Measurements from ENCODE around the gene SPATA32. TPM values are rescaled to one million over a fixed set of nuclear protein-coding genes. Genes with fewer than 3 reads are reported as not detected.

SPATA32 gene
- total RNA-seq, 2 donors from 2014 or later, result 1.4 to 1.7 TPM

- ATAC-seq (replicated peaks in 1 of 2) (no peak), DNase-seq (no peak)
- Mint-ChIP-seq H3K36me3 (ENCODE audit: insufficient read depth in 2 of 2) (peaks cover 21 to 39% of the 10 kb centered on the region in 2 donors), H3K9me3 (no peaks in the 10 kb centered on the region), H3K4me1 (ENCODE audit: low read depth) (peaks cover 100% of the 10 kb centered on the region), H3K27ac (peak overlapping the region; percentile 72), H3K27me3 (ENCODE audit: low read depth) (no peaks in the 10 kb centered on the region), H3K4me3 (no peak overlapping the region)
These were observed 39.8 kb upstream of the SPATA32 start for GRCh38 chr17:45301674-45302073.

GRCh38 chr17:45300060-45300751, 38.3 kb upstream of the SPATA32 start:
- peaks cover 24 to 40% of the 10 kb centered on the region in 2 donors for H3K36me3 Mint-ChIP-seq (ENCODE audit: insufficient read depth in 2 of 2)

DNA sequence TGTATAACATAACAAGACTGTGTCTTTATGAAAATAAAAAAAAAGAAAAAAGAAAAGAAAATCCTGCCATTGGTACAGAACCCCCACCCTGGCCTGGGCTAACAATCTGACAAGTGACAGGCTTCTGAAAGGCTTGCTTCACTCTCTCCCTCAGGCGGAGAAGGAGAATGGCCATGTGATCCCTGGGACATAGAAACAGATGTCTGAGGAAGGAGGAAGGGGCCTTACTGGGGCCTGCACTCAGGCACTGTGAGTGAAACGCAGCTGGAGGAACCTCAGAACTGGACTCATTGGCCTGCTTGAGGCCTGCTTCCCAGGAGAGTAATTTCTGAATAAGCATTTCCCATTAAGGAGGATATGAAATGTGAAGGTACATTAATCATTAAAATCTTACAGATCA, 37.5 kb upstream of the SPATA32 start:
- Mint-ChIP-seq H3K4me1 (ENCODE audit: low read depth) (peaks cover 100% of the 10 kb centered on the region), H3K9me3 (no peaks in the 10 kb centered on the region), H3K27me3 (ENCODE audit: low read depth) (no peaks in the 10 kb centered on the region), H3K27ac (peak overlapping the region; percentile 68), H3K36me3 (ENCODE audit: insufficient read depth in 2 of 2) (peaks cover 18 to 36% of the 10 kb centered on the region in 2 donors), H3K4me3 (peak overlapping the region; percentile 5 to 16)
- DNase-seq (no peak), ATAC-seq (replicated peaks in 1 of 2) (no peak)

More at GRCh38 chr17:45300060-45300751, 38.3 kb upstream of the SPATA32 start:
- no peaks in the 10 kb centered on the region for H3K27me3 Mint-ChIP-seq (ENCODE audit: low read depth)
- no peak for DNase-seq
- H3K4me1 Mint-ChIP-seq (ENCODE audit: low read depth), result peaks cover 100% of the 10 kb centered on the region
- peak in 1 of 2 donors; percentile 27 for ATAC-seq (replicated peaks in 1 of 2)
- peak overlapping the region; percentile 33 for H3K27ac Mint-ChIP-seq
- H3K4me3 Mint-ChIP-seq, result peak overlapping the region; percentile 4 to 15
- no peaks in the 10 kb centered on the region for H3K9me3 Mint-ChIP-seq

- peaks cover 100% of the 10 kb centered on the region for H3K4me1 Mint-ChIP-seq (ENCODE audit: low read depth)
- no peaks in the 10 kb centered on the region for H3K27me3 Mint-ChIP-seq (ENCODE audit: low read depth)
- ATAC-seq (replicated peaks in 1 of 2), result peak; percentile 28 to 51
- peak overlapping the region; percentile 68 for H3K27ac Mint-ChIP-seq
- DNase-seq, result no peak
- peaks cover 18 to 37% of the 10 kb centered on the region in 2 donors for H3K36me3 Mint-ChIP-seq (ENCODE audit: insufficient read depth in 2 of 2)
- peak overlapping the region; percentile 48 to 73 for H3K4me3 Mint-ChIP-seq
- H3K9me3 Mint-ChIP-seq, result no peaks in the 10 kb centered on the region
These were observed 36.8 kb upstream of the SPATA32 start for GRCh38 chr17:45298546-45299285.

- H3K27ac Mint-ChIP-seq, result peak overlapping the region; percentile 68
- no peak for DNase-seq
- H3K9me3 Mint-ChIP-seq, result no peaks in the 10 kb centered on the region
- H3K36me3 Mint-ChIP-seq (ENCODE audit: insufficient read depth in 2 of 2), result peaks cover 13 to 33% of the 10 kb centered on the region in 2 donors
- H3K27me3 Mint-ChIP-seq (ENCODE audit: low read depth), result no peaks in the 10 kb centered on the region
- peaks cover 97% of the 10 kb centered on the region for H3K4me1 Mint-ChIP-seq (ENCODE audit: low read depth)
- H3K4me3 Mint-ChIP-seq, result peak overlapping the region; percentile 47 to 71
- ATAC-seq (replicated peaks in 1 of 2), result no peak
These were observed 34.9 kb upstream of the SPATA32 start for GRCh38 chr17:45296833-45297124.

GRCh38 chr17:45296003-45296832, 34.3 kb upstream of the SPATA32 start:
- no peaks in the 10 kb centered on the region for H3K27me3 Mint-ChIP-seq (ENCODE audit: low read depth)
- peak overlapping the region; percentile 68 for H3K27ac Mint-ChIP-seq
- peaks cover 13 to 32% of the 10 kb centered on the region in 2 donors for H3K36me3 Mint-ChIP-seq (ENCODE audit: insufficient read depth in 2 of 2)
- H3K4me1 Mint-ChIP-seq (ENCODE audit: low read depth), result peaks cover 96% of the 10 kb centered on the region
- no peaks in the 10 kb centered on the region for H3K9me3 Mint-ChIP-seq
- ATAC-seq (replicated peaks in 1 of 2), result no peak
- peak overlapping the region; percentile 47 to 71 for H3K4me3 Mint-ChIP-seq
- DNase-seq, result no peak

DNA sequence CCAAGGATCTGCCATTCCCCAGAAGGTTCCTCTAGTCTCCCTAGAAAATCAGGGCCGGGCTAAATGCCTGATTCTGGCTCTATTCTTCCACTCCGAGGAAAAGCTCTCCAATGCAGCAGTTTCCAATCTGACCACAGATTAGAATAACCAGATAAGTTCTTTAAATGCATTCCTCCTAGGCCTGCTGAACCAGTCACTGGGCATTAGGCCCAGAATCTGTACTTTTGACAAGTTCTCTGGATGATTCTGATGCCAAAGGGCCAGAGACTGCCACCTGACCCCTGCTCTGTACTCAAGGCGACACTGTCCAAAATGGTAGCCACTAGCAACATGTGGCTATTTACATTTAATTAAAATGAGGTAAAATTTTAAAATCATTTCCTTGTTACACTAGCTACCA, 32.6 kb upstream of the SPATA32 start:
- Mint-ChIP-seq H3K27ac (peak overlapping the region; percentile 68), H3K4me3 (no peak overlapping the region), H3K4me1 (ENCODE audit: low read depth) (peaks cover 79% of the 10 kb centered on the region), H3K27me3 (ENCODE audit: low read depth) (no peaks in the 10 kb centered on the region), H3K9me3 (no peaks in the 10 kb centered on the region), H3K36me3 (ENCODE audit: insufficient read depth in 2 of 2) (peaks cover 12 to 38% of the 10 kb centered on the region in 2 donors)
- DNase-seq (no peak), ATAC-seq (replicated peaks in 1 of 2) (no peak)

DNA sequence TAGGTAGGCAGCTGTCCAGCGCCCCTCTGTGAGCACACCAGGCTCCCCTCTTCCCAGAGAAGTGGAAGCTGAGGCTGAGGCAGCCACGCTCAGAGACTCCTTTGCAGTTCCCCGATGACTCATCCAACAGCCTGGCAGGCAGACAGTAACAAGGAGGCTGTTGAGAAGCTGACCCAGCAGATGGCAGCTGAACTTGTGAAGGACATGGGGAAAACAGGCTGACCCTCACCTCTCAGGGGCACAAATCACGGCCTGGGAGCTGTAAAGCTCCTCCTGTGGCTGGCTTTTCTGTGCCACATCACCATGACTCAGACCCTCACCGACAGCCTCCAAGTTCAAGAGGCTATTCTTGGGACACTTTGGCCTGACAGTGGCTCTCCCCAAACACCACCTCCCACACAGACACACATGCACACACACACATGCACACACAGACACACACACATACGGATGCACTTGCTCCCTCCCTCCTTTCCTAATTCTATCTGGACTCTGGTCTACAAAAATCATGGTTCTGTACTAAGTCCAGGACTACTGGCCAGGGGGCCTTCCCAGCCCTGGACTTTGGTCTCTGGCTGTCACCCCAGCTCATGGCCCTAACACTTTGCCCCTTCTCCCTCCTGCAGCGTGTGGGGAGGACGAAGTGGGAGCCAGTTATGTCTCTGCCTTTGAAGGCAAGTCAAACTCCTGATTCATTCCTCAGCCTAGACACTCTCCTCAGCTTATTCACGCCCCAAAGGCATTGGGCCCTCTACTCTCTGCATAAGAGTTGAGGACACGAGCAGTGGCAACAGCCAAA, 31.7 kb upstream of the SPATA32 start:
- peak; percentile 39 to 56 for ATAC-seq (replicated peaks in 1 of 2)
- peaks cover 9 to 33% of the 10 kb centered on the region in 2 donors for H3K36me3 Mint-ChIP-seq (ENCODE audit: insufficient read depth in 2 of 2)
- peak overlapping the region in 1 of 2 donors; percentile 16 for H3K4me3 Mint-ChIP-seq
- no peaks in the 10 kb centered on the region for H3K27me3 Mint-ChIP-seq (ENCODE audit: low read depth)
- no peaks in the 10 kb centered on the region for H3K9me3 Mint-ChIP-seq
- H3K27ac Mint-ChIP-seq, result peak overlapping the region; percentile 84
- DNase-seq, result peak in 1 of 2 donors; percentile 23
- H3K4me1 Mint-ChIP-seq (ENCODE audit: low read depth), result peaks cover 70% of the 10 kb centered on the region

DNA sequence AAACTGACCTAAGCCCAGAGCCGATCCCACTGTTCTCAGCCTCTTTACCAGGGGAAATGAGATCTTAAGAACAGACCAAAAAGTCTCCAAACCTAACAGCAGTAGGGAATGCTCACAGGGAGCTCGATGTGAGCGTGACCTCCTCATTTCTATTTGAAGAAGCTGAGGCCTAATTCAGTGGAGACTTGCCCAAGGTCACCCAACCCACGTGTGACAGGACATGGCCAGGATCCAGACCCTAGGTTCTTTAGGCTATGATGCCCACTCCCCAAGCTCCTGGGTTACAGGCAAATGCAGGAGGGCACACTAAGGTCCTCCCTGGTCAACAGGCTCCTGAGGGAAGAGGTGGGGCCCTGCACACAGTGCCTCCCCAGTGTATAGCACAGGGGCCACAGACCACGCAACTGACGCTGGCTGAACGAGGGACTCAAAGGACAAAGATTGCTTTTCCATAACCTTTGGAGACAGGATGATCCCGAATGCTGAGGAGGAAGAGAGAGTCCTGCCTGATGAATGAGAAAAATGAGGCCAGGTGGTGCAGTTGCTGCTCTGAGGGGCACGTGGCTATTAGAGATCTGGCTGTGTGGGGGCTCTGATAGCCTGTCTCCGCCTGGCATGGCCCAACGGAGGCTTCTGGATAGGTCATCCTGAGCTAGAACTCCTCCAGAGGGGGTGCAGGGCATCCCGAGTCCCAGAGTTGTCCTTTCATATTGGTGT, 31.0 kb upstream of the SPATA32 start:
- DNase-seq (no peak), ATAC-seq (replicated peaks in 1 of 2) (no peak)
- peaks cover 6 to 26% of the 10 kb centered on the region in 2 donors for H3K36me3 Mint-ChIP-seq (ENCODE audit: insufficient read depth in 2 of 2)
- H3K4me3 Mint-ChIP-seq, result no peak overlapping the region
- H3K27ac Mint-ChIP-seq, result peak overlapping the region; percentile 84
- no peaks in the 10 kb centered on the region for H3K9me3 Mint-ChIP-seq
- H3K4me1 Mint-ChIP-seq (ENCODE audit: low read depth), result peaks cover 62% of the 10 kb centered on the region
- no peaks in the 10 kb centered on the region for H3K27me3 Mint-ChIP-seq (ENCODE audit: low read depth)

DNA sequence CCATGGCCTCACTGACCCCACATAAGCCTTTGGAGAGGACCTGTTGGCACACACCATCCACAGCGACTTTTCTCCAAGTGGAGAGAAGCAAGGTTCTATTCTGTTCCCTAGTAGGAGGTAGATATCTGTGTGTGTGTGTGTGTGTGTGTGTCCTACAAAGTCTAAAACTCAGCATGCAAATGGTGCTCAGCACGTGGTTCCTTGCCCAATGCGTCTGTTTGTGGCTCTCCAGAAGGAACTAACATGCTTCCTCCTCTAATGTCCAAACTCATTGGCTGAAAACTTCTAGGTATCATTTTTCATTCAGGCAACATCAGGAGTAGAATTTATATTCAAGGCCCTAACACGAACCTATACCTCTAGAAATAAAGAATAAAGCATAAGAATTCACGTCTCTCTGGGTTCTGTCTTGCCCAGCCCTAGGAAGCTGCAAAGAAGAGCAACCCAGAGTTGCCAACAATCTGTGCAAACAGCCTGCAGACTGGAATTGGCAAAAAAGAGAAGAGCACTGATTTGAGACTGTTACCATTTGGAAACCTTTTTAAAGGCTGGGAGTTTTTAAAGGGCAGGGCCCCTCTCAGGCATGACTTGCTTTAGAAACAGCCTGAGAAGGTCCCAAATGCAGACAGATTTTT, 29.4 kb upstream of the SPATA32 start:
- DNase-seq (no peak), ATAC-seq (replicated peaks in 1 of 2) (no peak)
- H3K4me1 Mint-ChIP-seq (ENCODE audit: low read depth), result peaks cover 51% of the 10 kb centered on the region
- peak overlapping the region; percentile 70 for H3K27ac Mint-ChIP-seq
- no peaks in the 10 kb centered on the region for H3K9me3 Mint-ChIP-seq
- H3K36me3 Mint-ChIP-seq (ENCODE audit: insufficient read depth in 2 of 2), result peaks cover 3 to 21% of the 10 kb centered on the region in 2 donors
- no peaks in the 10 kb centered on the region for H3K27me3 Mint-ChIP-seq (ENCODE audit: low read depth)
- H3K4me3 Mint-ChIP-seq, result no peak overlapping the region

DNA sequence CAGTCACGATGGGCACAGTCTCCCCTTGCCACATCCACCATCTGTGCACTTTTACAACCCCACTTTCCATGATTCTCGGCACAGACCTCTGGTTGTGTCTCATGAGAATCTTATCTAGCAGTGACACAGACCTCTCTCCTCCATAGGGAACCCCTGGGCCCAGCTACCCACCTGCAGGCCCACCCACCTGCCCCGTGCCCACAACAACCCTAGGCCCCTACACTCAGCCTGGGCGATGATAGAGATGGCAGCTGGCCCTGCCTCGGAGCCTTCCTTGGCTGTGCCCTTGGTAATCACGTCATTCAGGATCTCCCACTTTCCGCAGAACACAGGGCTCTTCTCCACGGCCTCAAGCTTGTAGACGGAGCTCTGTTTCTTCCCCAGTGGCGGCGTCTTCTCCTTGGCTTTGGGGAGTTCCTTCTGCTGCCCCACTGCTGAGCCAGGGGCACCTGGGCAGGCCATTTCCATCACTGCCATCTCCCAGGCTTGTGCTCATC, 28.4 kb upstream of the SPATA32 start:
- H3K4me3 Mint-ChIP-seq, result no peak overlapping the region
- no peak for DNase-seq
- H3K9me3 Mint-ChIP-seq, result no peaks in the 10 kb centered on the region
- peaks cover 3 to 17% of the 10 kb centered on the region in 2 donors for H3K36me3 Mint-ChIP-seq (ENCODE audit: insufficient read depth in 2 of 2)
- no peaks in the 10 kb centered on the region for H3K27me3 Mint-ChIP-seq (ENCODE audit: low read depth)
- no peak for ATAC-seq (replicated peaks in 1 of 2)
- H3K4me1 Mint-ChIP-seq (ENCODE audit: low read depth), result peaks cover 41% of the 10 kb centered on the region
- no peak overlapping the region for H3K27ac Mint-ChIP-seq

Measured in activated T-cell treated with anti-CD3 and anti-CD28 coated beads, Interleukin-2, amount 50 U/mL, for 72 hours (primary cell).